Thyroid gland (tissue), 4 donors: ENCODE data around the gene ZNF490.

Experiments used
- POLR2A ChIP-seq, 2 donors: fragments of 450-650 bp; IDR thresholded peaks; one replicate each; pipeline ENCODE4 v1.6.1; 2017; ENCODE audit warnings: antibody characterized with exemption in 2 of 2, mild to moderate bottlenecking in 2 of 2, moderate library complexity in 1 of 2
- TF ChIP-seq, protein P1 (sequence below), 6 experiments: fragments of 200-600 bp in 3 of 6; fragments of 450-650 bp in 3 of 6; sonication (generic) in 3 of 6; IDR thresholded peaks; one replicate each; pipeline ENCODE4 v1.5.1; 2016 to 2019; ENCODE audit warnings: antibody characterized with exemption in 6 of 6, mild to moderate bottlenecking in 2 of 6, inconsistent platforms in 1 of 6, moderate library complexity in 1 of 6

DNA sequence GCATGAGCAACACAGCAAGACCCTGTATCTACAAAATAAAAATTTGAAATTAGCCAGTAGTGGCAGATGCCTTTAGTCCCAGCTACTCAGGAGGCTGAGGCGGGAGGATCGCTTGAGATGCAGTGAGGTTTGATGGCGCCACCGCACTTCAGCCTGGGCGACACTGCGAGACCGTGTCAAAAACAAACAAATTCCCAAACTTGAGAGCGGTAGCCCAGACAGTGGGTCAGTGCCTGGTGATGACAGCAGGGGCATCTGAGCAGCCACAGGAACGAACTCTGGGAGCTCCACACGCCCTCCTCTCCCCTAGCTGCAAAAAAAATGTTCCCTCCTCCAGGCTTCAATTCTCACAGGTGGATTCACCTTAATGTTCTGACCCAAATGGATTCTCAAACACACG is 14.1 kb downstream of the ZNF490 start:
- TF ChIP-seq, protein P1, sequence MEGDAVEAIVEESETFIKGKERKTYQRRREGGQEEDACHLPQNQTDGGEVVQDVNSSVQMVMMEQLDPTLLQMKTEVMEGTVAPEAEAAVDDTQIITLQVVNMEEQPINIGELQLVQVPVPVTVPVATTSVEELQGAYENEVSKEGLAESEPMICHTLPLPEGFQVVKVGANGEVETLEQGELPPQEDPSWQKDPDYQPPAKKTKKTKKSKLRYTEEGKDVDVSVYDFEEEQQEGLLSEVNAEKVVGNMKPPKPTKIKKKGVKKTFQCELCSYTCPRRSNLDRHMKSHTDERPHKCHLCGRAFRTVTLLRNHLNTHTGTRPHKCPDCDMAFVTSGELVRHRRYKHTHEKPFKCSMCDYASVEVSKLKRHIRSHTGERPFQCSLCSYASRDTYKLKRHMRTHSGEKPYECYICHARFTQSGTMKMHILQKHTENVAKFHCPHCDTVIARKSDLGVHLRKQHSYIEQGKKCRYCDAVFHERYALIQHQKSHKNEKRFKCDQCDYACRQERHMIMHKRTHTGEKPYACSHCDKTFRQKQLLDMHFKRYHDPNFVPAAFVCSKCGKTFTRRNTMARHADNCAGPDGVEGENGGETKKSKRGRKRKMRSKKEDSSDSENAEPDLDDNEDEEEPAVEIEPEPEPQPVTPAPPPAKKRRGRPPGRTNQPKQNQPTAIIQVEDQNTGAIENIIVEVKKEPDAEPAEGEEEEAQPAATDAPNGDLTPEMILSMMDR (IDR thresholded peaks at IDR 0.05) = no peak
- no peak for TF ChIP-seq POLR2A (IDR thresholded peaks at IDR 0.05)
